GM18520 (cell line): ENCODE measurements around the gene MYDGF.
A peak's percentile ranks its signal among the peaks of the same experiment; 100 is the strongest.
"Not testable (repeated sequence)": the region's sequence is repeated elsewhere in the genome, so short reads cannot be mapped to it uniquely, and the experiment has no call there.

Experiments
- ATAC-seq: cut with Tn5 transposase; IDR thresholded peaks from one replicate; pipeline ENCODE4 v1.9.1; 2021; ENCODE audit not compliant: unreplicated experiment

The MYDGF gene

DNA sequence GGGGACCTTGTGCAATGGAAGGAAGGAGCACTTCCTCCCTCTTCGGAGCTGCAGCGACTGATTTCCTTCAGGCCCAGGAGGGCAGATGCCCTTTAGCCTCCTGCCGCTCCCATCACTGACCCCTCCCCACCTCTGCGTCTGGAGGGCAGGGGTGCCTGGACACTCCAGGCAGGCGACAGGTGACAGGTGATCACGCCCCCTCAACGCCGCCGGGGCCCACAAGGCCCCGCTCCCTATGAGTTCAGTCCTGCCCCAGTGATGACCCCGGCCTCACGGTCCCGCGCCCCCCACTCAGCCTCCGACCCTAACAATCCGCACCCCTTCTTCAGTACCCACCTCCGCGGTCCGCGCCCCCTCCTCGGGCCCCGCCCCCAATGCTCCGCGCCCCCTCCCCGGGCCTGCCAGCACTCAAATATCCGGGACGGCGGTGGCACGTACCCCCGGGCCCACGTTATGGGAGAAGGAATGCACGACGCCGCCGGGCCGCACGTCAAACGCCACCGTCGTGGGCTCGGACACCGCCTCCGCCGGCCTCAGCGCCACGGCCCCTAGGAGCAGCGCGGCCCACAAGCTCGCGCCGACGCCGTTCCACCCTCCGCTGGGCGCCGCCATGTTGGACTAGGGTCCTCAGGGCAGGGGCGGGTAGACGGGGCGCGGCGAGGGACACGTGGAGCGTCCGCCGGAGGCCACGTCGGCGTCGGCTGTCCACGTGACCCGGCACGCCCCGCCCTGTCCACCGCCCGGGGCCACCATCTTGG lies at the start of gene MYDGF:
Gene MYDGF (minus strand): TSS at position 620 of the 758 bp plus-strand sequence. CDS start 8 bp downstream, at position 612.
- peak; percentile 64 for ATAC-seq

DNA sequence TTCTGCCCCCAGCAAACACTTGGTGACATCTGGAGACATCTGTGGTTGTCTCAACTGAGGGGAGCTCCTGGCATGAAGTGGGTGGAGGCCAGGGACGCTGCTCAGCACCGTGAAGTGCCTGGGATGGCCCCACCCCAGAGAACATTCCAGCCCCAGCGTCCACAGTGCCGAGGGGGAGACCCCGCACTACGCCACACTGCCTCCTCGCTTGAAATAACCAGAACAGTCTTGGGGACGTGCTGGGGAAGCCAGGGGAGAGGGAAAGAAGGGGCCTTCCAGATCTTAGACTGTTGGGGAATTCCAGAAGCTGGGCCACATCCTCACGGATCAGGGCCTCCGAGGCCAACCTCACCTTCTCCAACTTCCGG lies 49.3 kb upstream of the MYDGF start:
- no peak for ATAC-seq

GRCh38 chr19:4717966-4718701 lies 48.0 kb upstream of the MYDGF start:
- no peak for ATAC-seq

DNA sequence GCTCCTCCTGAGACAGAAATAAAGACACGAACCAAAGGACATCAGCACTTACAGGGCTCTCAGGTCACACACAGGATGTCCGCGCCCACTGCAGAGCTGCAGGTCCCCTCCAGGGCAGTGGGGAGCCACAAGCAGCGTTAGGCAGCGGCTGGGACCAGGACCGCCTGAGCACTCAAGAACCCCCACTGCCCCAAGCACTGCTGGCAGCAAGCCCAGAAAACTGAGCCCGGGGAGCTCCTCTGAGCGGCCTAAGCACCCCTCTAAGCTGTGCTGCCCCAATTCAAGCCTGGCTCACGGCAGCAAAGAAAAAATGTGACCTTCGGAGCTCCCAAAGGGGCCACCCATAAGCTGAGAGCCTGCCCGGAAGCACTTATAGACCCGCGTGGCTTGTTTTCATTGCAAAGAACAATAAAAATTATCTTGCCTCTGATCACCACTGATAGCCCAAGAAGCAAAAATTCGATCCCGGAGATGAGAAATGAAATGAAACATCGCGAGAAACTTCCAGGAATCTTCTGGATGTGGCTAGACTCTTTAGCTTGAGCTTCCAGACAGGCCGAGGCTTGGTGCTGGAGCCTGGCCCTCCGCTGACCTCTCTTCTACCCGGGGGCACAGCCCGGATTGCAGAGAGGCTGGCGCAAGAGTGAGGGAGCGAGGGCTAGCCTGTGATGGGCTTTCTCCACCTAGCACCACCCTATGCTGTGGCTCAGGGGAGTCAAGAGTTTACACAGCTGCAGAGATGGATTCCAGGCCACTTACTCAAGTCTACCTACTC lies 47.2 kb upstream of the MYDGF start:
- ATAC-seq, result no peak

DNA sequence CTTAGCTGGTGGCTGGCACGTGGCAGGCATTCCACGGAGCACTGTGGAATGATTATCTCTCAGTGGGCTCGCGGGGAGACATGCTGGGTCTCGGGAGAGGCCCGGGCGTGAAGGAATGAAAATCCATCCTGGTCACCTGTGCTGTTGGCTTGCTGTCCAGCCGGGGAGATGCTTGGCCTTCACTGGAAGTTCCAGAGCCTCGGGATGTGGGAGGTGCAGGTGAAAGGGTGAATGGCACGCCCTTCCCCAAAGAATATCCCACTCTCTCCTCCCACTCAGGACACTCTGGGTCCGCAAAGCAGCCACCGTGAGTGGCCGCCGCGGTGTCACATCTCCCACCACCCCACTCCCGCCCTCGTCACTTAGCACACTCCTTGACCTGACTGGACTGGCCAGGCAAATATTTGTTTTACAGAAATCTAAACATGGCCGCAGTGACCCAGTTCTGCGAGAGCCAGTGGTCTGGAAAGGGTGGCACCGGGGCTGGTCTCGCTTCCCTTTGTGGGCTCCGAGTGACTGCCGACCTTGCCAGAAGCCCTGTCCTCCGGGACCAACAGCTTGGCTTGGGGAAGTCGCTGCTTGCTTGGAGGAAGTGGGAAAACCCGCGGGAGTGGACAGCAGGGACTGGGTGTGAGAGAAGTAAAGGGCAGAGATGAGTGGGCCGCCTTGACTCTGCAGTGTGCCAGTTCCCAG lies 45.5 kb upstream of the MYDGF start:
- no peak for ATAC-seq

GRCh38 chr19:4715178-4715528 lies 45.0 kb upstream of the MYDGF start:
- ATAC-seq, result not testable (repeated sequence)

GRCh38 chr19:4714016-4714415 lies 43.9 kb upstream of the MYDGF start:
- ATAC-seq, result no peak

DNA sequence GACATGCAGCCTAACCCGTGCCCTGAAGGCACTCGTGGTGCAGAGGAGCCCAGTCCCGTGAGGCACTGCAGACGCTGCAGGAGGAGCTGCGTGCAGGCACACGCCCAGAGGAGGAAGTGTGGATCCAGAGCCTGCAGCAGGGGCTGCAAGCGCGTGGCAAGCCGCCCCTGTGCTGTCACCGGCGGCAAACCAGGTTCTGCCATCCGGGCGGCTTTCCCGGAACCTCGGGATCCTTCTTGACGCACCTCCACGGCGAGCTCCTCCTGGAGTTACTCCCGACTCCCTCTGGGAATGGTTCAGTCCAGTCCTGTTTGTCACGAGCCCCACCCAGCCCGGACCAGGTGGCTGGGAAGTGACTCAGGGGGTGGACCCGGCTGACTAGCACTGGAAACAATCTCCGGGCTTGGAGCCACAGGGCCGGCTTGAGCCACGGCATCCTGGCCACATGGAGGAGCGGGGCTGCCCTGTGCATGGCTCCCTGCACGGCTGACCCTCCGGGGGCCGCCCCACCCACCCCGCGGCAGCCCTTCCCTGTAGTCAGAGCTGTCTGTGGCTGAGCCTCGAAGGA lies 43.3 kb upstream of the MYDGF start:
- ATAC-seq, result no peak

DNA sequence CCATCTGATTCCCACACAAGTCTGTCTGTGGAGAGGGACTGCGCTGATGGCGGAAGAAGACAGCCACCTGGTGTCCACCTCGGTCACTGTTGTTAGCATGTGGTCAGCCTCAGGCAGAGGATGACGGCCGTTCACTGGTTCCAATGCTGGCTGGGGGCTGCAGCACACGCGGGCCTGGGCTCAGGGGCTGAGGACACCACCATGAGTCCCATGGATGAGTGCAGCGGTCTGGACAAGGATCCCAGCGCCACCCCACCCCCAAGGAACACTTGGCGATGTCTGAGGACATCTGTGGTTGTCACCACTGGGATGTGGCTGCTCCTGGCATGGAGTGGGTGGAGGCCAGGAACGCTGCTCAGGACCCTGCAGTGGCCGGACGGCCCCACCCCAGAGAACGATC lies 42.6 kb upstream of the MYDGF start:
- ATAC-seq, result no peak

GRCh38 chr19:4711211-4711610 lies 41.1 kb upstream of the MYDGF start:
- no peak for ATAC-seq

GRCh38 chr19:4710281-4710600 lies 40.1 kb upstream of the MYDGF start:
- ATAC-seq, result no peak

- no peak for ATAC-seq
Measured at GRCh38 chr19:4709440-4710280, 39.5 kb upstream of the MYDGF start.

GRCh38 chr19:4707956-4708650 lies 38.0 kb upstream of the MYDGF start:
- ATAC-seq, result no peak

GRCh38 chr19:4707322-4707721 lies 37.2 kb upstream of the MYDGF start:
- ATAC-seq, result no peak

DNA sequence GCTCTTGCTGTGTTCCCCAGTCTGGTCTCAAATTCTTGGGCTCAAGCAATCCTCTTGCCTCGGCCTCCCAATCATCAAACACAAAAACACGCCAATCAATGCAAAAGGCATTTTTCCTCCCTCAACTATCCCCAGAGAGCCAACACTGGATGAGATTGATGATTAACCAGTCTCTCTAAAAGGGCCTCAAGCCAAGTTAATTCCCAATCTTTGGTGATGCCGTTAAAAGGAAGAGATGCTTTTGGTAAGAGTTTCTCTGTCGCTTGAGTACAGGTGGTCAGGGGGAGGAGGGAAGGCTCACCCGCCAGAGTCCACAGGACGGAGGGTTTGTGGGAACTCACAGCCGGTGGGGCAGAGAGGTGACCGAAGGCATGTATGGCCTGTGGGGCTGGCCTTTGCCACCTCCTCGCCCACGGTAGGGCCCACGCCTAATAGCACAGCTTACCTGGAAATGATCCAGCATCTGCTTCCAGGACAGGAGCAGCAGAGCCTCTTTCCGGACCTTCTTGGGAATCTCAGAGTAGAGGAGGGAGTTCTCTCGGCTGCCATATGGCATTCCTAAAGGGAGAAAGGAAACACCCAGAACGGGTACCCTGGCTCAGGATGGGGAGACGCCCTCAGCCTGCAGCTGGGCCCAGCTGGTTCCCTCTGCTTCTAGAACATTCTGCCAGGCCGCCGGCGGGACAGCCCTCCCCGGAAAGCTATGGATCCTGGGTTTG lies 35.4 kb upstream of the MYDGF start:
- no peak for ATAC-seq

DNA sequence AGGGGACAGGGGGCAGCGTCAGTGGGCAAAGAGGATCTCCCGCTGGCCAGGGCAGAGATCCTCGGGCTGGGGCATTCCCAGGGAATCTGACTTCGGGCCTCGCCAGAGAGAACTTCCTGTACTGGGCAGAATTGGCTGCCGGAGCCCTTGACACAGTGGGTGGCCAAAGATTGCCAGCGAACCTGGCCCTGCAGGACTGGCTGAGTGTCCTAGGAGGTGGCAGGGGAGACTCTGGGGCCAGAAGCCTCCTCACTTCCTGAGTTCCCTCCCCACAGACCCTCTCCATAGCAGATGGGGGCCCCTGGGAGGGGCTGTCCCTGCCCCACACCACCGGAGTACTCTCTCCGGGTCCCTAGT lies 34.2 kb upstream of the MYDGF start:
- ATAC-seq, result no peak

DNA sequence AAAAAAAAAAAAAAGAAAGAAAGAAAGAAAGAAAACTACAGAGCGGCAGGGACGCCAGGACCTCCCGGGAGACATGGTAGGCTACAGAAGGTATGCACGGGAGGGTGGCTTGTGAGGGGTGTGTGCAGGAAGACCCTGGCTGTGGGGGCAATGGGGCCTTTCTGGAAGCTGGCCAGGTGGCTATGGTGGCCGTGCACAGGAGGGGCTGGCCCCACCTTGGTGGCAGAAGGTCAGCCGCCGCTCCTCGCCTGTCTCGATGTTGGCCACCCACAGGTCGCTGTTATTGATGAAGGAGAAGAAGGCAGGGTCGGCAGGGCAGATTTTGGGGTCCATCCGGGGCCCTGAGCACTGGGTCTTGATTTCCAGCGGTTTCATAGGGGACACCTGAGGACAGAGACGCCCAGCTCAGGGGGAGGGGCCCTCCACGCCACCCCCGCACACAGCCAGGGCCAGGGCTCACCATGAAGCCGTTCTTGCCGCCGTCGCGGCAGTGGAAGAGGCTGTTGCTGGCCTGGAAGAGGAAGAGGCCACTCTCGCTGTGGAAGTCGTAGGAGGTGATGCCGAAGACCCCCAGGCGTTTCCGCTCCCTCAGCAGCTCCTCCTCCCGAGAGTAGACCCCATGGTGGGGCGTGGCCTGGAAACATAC lies 33.7 kb upstream of the MYDGF start:
- no peak for ATAC-seq

DNA sequence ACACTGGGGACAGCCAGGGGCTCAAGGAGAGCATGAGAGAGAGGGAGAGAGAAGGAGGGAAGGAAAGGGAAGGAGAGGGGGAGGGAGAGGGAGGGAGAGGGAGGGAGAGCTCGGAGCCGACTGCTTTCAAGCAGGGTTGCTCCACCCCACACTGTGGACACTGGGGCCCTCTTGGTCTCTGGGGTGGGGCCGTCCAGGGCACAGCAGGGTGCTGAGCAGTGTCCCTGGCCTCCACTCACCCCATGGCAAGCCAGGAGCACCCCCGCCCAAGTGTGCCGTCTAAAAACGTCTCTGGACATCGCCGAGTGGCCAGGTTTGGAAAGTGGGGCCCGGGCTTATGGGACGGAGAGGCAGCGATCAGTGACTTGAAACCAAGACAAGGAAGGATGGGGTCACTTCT lies 32.6 kb upstream of the MYDGF start:
- ATAC-seq, result no peak

GRCh38 chr19:4701557-4701956 lies 31.4 kb upstream of the MYDGF start:
- ATAC-seq, result no peak
